Lung (tissue), 12 donors: ENCODE measurements around the gene ACTL10. TPM values are rescaled to one million over a fixed set of nuclear protein-coding genes. Genes with fewer than 3 reads are reported as not detected.

Source experiments
- ATAC-seq: fragments of 200-7000 bp; cut with Tn5 transposase; one replicate; pipeline ENCODE4 v1.9.1; 2020; ENCODE audit warnings: moderate number of reproducible peaks; ENCODE audit not compliant: insufficient read depth, low FRiP score
- DNase-seq, 3 donors: peaks; one replicate each; pipeline ENCODE4 v3.0.0-alpha.2; 2013 to 2017
- H3K27ac ChIP-seq, 2 donors: one replicate each; pipeline ENCODE4 v1.5.1; 2013; ENCODE audit warnings: mild to moderate bottlenecking in 2 of 2, moderate library complexity in 2 of 2, control low read depth in 1 of 2, inconsistent platforms in 1 of 2, low read depth in 1 of 2, low read length in 1 of 2
- H3K27me3 ChIP-seq, 3 donors: one replicate each; pipeline ENCODE4 v1.5.1; 2013; ENCODE audit warnings: low read length in 2 of 3; ENCODE audit not compliant: control insufficient read depth in 3 of 3, insufficient read depth in 3 of 3
- H3K36me3 ChIP-seq, 4 donors: one replicate each; pipeline ENCODE4 v1.5.1; 2013; ENCODE audit warnings: low read length in 4 of 4, mild to moderate bottlenecking in 1 of 4, moderate library complexity in 1 of 4; ENCODE audit not compliant: control insufficient read depth in 4 of 4, insufficient read depth in 4 of 4
- H3K4me1 ChIP-seq, 5 donors: one replicate each; pipeline ENCODE4 v1.5.1; 2013; ENCODE audit warnings: low read length in 5 of 5, mild to moderate bottlenecking in 2 of 5, moderate library complexity in 1 of 5; ENCODE audit not compliant: control insufficient read depth in 5 of 5, insufficient read depth in 5 of 5
- H3K4me3 ChIP-seq: one replicate; pipeline ENCODE4 v1.5.1; 2013; ENCODE audit warnings: mild to moderate bottlenecking, control low read depth, moderate library complexity
- H3K9ac ChIP-seq, 2 donors: one replicate each; pipeline ENCODE4 v1.5.1; 2013; ENCODE audit warnings: low read length in 2 of 2, control low read depth in 1 of 2; ENCODE audit not compliant: insufficient read depth in 1 of 2
- H3K9me3 ChIP-seq, 4 donors: one replicate each; pipeline ENCODE4 v1.5.1; 2013; ENCODE audit warnings: low read length in 3 of 4, mild to moderate bottlenecking in 1 of 4, moderate library complexity in 1 of 4; ENCODE audit not compliant: control insufficient read depth in 4 of 4, insufficient read depth in 3 of 4
- WGBS, 2 donors: extraction: QIAGEN DNeasy Blood & Tissue Kit; methylation state at CpG; one replicate each; pipeline ENCODE4 v1.1.7; 2013; 5-methylcytosine and 5-hydroxymethylcytosine counted together
- polyA plus RNA-seq, 2 donors: library from polyadenylated mRNA; stranded (reverse); fragments of 200-250 nt; gene quantifications; one replicate each; pipeline ENCODE4 v1.2.1, GENCODE V29; 2013
- total RNA-seq, 2 donors: library from RNA; depleted of rRNA in 1 of 2; stranded (reverse); fragments of >200 nt in 1 of 2; gene quantifications; one replicate each; pipeline ENCODE4 v1.2.1, GENCODE V29; 2014 to 2021
- TF ChIP-seq, protein P1 (sequence below): IDR thresholded peaks from 2 replicates; pipeline ENCODE4 v1.5.1; 2012; ENCODE audit warnings: mild to moderate bottlenecking; ENCODE audit errors: control extremely low read depth, extremely low read depth
- donor health status: control.
- donor health status: control.
- donor health status: Bipolar disorder and iron deficiency.
- donor health status: healthy.
- donor health status: DM: yes; HTN: yes; CAD: no.

Gene ACTL10
- total and polyA plus RNA-seq, 4 donors: 0.26 to 3.4 (median 2.2) TPM

DNA sequence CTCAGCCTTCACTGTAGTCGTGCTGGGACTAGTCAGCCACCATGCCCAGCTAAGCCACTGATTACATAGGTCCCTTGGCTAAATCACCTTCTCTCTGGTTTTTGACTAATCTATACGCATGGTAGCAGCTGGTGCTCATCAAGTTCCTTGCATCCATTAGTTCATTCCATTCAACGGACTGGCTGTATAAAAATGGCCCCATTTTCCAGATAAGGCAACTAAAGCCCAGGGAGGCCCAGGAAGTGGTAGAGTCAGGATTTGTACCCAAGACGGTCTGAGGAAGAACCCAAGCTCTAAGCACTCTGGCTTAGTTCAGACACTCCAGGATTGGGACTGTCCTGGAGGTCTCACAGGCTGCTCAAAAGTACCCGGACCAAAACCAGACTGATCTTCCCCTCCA is 14.5 kb downstream of the ACTL10 start:
- H3K4me3 ChIP-seq: no peak overlapping the region
- H3K9me3 ChIP-seq: no peaks in the 10 kb centered on the region
- WGBS, 2 donors: 87 to 88% methylated on average over 5 of the region's 5 CpGs
- peaks cover 0 to 17% (median 14%) of the 10 kb centered on the region in 5 donors for H3K4me1 ChIP-seq
- no peak for DNase-seq
- no peaks in the 10 kb centered on the region for H3K27me3 ChIP-seq
- no peak overlapping the region for H3K27ac ChIP-seq
- TF ChIP-seq, protein P1, sequence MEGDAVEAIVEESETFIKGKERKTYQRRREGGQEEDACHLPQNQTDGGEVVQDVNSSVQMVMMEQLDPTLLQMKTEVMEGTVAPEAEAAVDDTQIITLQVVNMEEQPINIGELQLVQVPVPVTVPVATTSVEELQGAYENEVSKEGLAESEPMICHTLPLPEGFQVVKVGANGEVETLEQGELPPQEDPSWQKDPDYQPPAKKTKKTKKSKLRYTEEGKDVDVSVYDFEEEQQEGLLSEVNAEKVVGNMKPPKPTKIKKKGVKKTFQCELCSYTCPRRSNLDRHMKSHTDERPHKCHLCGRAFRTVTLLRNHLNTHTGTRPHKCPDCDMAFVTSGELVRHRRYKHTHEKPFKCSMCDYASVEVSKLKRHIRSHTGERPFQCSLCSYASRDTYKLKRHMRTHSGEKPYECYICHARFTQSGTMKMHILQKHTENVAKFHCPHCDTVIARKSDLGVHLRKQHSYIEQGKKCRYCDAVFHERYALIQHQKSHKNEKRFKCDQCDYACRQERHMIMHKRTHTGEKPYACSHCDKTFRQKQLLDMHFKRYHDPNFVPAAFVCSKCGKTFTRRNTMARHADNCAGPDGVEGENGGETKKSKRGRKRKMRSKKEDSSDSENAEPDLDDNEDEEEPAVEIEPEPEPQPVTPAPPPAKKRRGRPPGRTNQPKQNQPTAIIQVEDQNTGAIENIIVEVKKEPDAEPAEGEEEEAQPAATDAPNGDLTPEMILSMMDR: no peak
- peaks cover 0 to 2% (median 0%) of the 10 kb centered on the region in 4 donors for H3K36me3 ChIP-seq
- no peak overlapping the region for H3K9ac ChIP-seq
- no peak for ATAC-seq

DNA sequence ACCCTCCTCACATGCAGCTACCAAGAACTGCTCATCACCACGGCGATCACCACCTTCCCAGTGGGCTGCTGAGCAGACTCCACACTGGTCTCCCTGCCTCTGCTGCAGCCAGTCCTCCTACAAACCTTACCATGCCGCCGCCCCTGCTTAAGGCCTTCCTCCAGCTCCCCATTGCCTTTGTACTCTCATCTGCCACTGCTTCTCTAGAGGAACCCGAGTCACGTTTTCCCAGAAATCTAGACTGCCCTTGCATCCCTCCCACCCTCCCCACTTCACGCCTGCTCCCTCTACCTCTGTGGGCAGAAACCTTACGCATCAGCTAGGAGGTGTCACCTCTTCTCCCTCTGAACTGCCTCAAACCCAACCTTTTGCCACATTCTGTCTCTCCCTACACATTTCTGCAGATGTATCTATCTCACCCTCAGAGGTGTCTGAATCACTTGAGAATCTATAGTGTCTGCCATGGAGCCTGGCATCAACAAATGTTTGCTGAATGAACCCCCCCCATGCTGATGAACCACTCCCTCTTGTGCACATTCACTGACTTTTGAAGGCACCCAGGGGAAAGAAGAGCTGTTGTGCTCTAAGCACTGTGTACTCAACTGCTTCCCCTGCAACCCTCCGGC is 15.1 kb downstream of the ACTL10 start:
- Histone ChIP-seq H3K4me3 (no peak overlapping the region), H3K9me3 (no peaks in the 10 kb centered on the region), H3K36me3 (peaks cover 0 to 2% (median 0%) of the 10 kb centered on the region in 4 donors), H3K9ac (no peak overlapping the region), H3K27me3 (no peaks in the 10 kb centered on the region), H3K4me1 (peaks cover 0 to 18% (median 12%) of the 10 kb centered on the region in 5 donors), H3K27ac (no peak overlapping the region)
- TF ChIP-seq, protein P1: no peak
- DNase-seq (no peak), ATAC-seq (no peak)
- WGBS, 2 donors: 80 to 88% methylated on average over 9 of the region's 9 CpGs

DNA sequence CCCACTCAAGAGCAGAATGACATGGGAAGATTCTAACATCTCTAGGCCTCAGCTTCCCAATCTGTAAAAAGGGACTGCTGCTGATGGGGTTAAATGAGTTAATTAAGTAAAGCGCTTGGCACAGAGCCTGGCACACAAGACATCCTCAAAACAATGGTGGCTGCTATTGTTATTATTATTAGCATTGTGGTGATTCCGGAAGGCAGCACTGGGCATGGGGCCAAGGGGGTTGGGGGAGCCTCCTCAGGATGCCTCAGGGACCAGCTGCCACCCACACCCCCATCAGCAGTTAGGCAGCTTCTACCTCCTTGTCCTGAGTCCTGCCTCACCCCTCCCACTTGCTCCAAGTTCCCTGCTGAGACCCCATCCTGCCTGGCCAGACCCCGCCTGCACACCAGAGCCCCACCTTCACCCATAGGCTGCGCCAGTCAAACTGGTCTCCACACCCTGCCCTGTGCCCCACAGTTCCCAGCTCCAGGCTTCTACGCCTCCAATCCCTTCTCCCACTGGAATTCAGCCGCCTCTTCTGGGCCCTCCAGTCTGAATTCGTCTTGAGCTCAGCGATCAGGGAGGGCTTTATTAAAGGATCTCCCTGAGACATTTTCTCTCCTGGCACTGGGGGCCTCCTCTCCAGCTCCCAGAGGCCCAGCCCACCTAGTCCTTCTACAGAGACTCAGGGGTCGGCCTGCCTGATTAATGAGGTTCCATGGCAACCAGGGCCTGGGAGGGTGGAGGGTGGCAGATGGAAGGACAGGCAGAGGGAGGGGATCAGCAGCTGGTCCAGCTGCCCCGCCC is 18.0 kb downstream of the ACTL10 start:
- H3K4me1 ChIP-seq: peaks cover 0 to 28% (median 18%) of the 10 kb centered on the region in 5 donors
- no peaks in the 10 kb centered on the region for H3K27me3 ChIP-seq
- no peaks in the 10 kb centered on the region for H3K9me3 ChIP-seq
- TF ChIP-seq, protein P1: no peak
- no peak for ATAC-seq
- no peak overlapping the region for H3K27ac ChIP-seq
- DNase-seq: no peak
- no peak overlapping the region for H3K4me3 ChIP-seq
- H3K36me3 ChIP-seq: no peaks in the 10 kb centered on the region
- WGBS, 2 donors: 40 to 54% methylated on average over 10 of the region's 10 CpGs
- H3K9ac ChIP-seq: peak overlapping the region in 1 of 2 donors; percentile 9
